ENCODE results near the gene MEGF9.

The MEGF9 gene

GRCh38 chr9:120579139-120580050, 134.9 kb downstream of the MEGF9 start:
- H3K27ac ChIP-seq = peak overlapping the region; percentile 76
- DNase-seq (ENCODE audit: low spot score) = peak; percentile 68
- ChIA-PET CTCF (interaction anchor here (0.7 kb wide), 1 partner anchor 459 kb away, joined by 5 read pairs; no protein-coding TSS in a partner anchor), POLR2A (ENCODE audit: low non-redundant PET) (interaction anchor here (0.6 kb wide), 1 partner anchor 18 kb away, joined by 7 read pairs; no protein-coding TSS in a partner anchor)
- no peak for TF ChIP-seq CTCF (conservative IDR thresholded peaks at IDR 0.05; ENCODE audit: low read depth)

DNA sequence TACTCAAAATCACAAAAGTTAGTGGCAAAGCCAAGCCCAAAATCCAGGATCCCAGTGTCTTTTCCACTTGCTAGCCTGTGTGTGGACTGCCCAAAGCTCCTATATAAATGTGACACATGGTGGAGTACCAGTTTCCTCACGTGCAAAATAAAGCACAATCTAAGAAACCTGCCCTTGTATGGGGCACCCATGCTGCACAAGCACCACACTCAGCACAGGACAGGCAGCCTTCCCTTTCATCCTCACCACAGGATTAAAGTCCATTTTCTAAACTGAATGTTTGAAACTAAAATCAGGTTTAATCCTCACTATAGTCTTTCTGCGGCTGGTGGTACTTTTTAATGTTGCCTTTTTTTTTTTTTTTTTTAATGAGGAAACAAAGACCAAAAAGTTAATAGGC, 139.8 kb downstream of the MEGF9 start:
- ChIA-PET CTCF (no interaction called here), POLR2A (ENCODE audit: low non-redundant PET) (no interaction called here)

DNA sequence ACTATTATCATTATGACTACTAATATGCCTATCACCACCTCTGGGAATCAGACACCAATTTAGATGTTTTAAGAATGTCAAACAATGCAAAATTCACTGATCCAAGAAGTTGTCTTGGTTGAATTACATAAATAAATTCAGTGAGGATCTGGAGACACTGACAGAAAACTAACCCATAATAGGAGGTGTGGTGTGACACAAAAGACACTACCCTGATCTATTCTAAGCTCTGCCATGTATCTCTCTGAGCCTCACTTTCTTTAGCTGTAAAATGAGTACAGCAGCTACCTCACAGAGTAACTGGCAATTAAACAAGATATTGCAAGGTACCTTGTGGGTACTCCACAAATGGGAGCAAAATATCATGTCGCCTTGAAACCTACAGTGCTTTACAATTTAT, 141.8 kb downstream of the MEGF9 start:
- TF ChIP-seq CTCF (conservative IDR thresholded peaks at IDR 0.05; ENCODE audit: low read depth) = no peak
- DNase-seq (ENCODE audit: low spot score) = no peak
- ChIA-PET POLR2A (ENCODE audit: low non-redundant PET) (no interaction called here), CTCF (no interaction called here)
- no peak overlapping the region for H3K27ac ChIP-seq

More for the DNA sequence above, 139.8 kb downstream of the MEGF9 start:
- H3K27ac ChIP-seq = no peak overlapping the region
- DNase-seq (ENCODE audit: low spot score) = no peak
- TF ChIP-seq CTCF (conservative IDR thresholded peaks at IDR 0.05; ENCODE audit: low read depth) = no peak

GRCh38 chr9:120571443-120572257, 142.6 kb downstream of the MEGF9 start:
- ChIA-PET POLR2A (ENCODE audit: low non-redundant PET) (interaction anchor here (0.7 kb wide), 1 partner anchor 38 kb away, joined by 4 read pairs; no protein-coding TSS in a partner anchor), CTCF (no interaction called here)
- TF ChIP-seq CTCF (conservative IDR thresholded peaks at IDR 0.05; ENCODE audit: low read depth) = no peak
- no peak overlapping the region for H3K27ac ChIP-seq
- no peak for DNase-seq (ENCODE audit: low spot score)

GRCh38 chr9:120570296-120570695, 144.0 kb downstream of the MEGF9 start:
- no peak for TF ChIP-seq CTCF (conservative IDR thresholded peaks at IDR 0.05; ENCODE audit: low read depth)
- CTCF ChIA-PET = no interaction called here
- no peak for DNase-seq (ENCODE audit: low spot score)
- H3K27ac ChIP-seq = no peak overlapping the region
- POLR2A ChIA-PET (ENCODE audit: low non-redundant PET) = no interaction called here

GRCh38 chr9:120569556-120569955, 144.7 kb downstream of the MEGF9 start:
- no peak overlapping the region for H3K27ac ChIP-seq
- ChIA-PET POLR2A (ENCODE audit: low non-redundant PET) (no interaction called here), CTCF (interaction anchor here (0.7 kb wide), 1 partner anchor 119 kb away, joined by 3 read pairs; no protein-coding TSS in a partner anchor)
- no peak for DNase-seq (ENCODE audit: low spot score)
- TF ChIP-seq CTCF (conservative IDR thresholded peaks at IDR 0.05; ENCODE audit: low read depth) = no peak
